SK-N-SH treated with all-trans-retinoic acid at 6 μM for 48 hours (cell line): Measurements from ENCODE around the gene ARHGAP1.

Experiments used
- ATAC-seq: fragments of 200-7000 bp; cut with Tn5 transposase; 3 replicates; pipeline ENCODE4 v1.9.1; 2020; ENCODE audit warnings: mild to moderate bottlenecking, moderate library complexity
- ARNTL ChIP-seq: fragments of 450-650 bp; formaldehyde crosslinking; IDR thresholded peaks from 2 replicates; pipeline ENCODE4 v1.5.0; 2020; ENCODE audit warnings: low read depth, mild to moderate bottlenecking, moderate library complexity, borderline replicate concordance
- BACH2 ChIP-seq: fragments of 250-450 bp; sonication (Bioruptor Pico); IDR thresholded peaks from 2 replicates; pipeline ENCODE4 v1.9.0; 2021; ENCODE audit warnings: mild to moderate bottlenecking, borderline replicate concordance
- CSDC2 ChIP-seq: fragments of 250-450 bp; sonication (Bioruptor Pico); IDR thresholded peaks from 2 replicates; pipeline ENCODE4 v1.5.0; 2020; ENCODE audit warnings: mild to moderate bottlenecking, moderate library complexity
- ESRRG ChIP-seq: fragments of 250-450 bp; sonication (Bioruptor Pico); IDR thresholded peaks from 2 replicates; pipeline ENCODE4 v1.6.1; 2021; ENCODE audit warnings: mild to moderate bottlenecking
- GLIS3 ChIP-seq: fragments of 250-450 bp; sonication (Bioruptor Pico); IDR thresholded peaks from 2 replicates; pipeline ENCODE4 v1.5.0; 2020; ENCODE audit warnings: mild to moderate bottlenecking, moderate library complexity
- OSR1 ChIP-seq: fragments of 250-450 bp; sonication (Bioruptor Pico); IDR thresholded peaks from 2 replicates; pipeline ENCODE4 v1.8.0; 2022; ENCODE audit warnings: moderate library complexity, mild to moderate bottlenecking, inconsistent platforms
- PATZ1 ChIP-seq: fragments of 250-450 bp; sonication (Bioruptor Pico); IDR thresholded peaks from 2 replicates; pipeline ENCODE4 v1.8.0; 2020; ENCODE audit warnings: mild to moderate bottlenecking, moderate library complexity, borderline replicate concordance
- POU6F1 ChIP-seq: fragments of 250-450 bp; sonication (Bioruptor Pico); IDR thresholded peaks from 2 replicates; pipeline ENCODE4 v1.8.0; 2021; ENCODE audit warnings: low read depth, mild to moderate bottlenecking, moderate library complexity, borderline replicate concordance
- PPARA ChIP-seq: fragments of 250-450 bp; sonication (Bioruptor Pico); IDR thresholded peaks from 2 replicates; pipeline ENCODE4 v1.5.0; 2020; ENCODE audit warnings: mild to moderate bottlenecking, borderline replicate concordance
- RARB ChIP-seq: fragments of 250-450 bp; sonication (Bioruptor Pico); IDR thresholded peaks from 2 replicates; pipeline ENCODE4 v1.8.0; 2021; ENCODE audit warnings: mild to moderate bottlenecking, moderate library complexity
- TCF4 ChIP-seq: fragments of 250-450 bp; sonication (Bioruptor Pico); IDR thresholded peaks from 2 replicates; pipeline ENCODE4 v1.8.0; 2021; ENCODE audit warnings: mild to moderate bottlenecking, moderate library complexity, borderline replicate concordance
- TOX ChIP-seq: fragments of 250-450 bp; sonication (Bioruptor Pico); IDR thresholded peaks from 2 replicates; pipeline ENCODE4 v1.8.0; 2021; ENCODE audit warnings: mild to moderate bottlenecking, moderate library complexity, borderline replicate concordance
- TSHZ2 ChIP-seq: fragments of 250-450 bp; sonication (Bioruptor Pico); IDR thresholded peaks from 2 replicates; pipeline ENCODE4 v1.5.0; 2020; ENCODE audit warnings: mild to moderate bottlenecking, moderate library complexity
- ZC3H10 ChIP-seq: fragments of 250-450 bp; sonication (Bioruptor Pico); IDR thresholded peaks from 2 replicates; pipeline ENCODE4 v1.5.1; 2021; ENCODE audit warnings: mild to moderate bottlenecking, moderate library complexity
- ZFP3 ChIP-seq: fragments of 250-450 bp; sonication (Bioruptor Pico); IDR thresholded peaks from 2 replicates; pipeline ENCODE4 v1.5.0; 2020; ENCODE audit warnings: mild to moderate bottlenecking, moderate library complexity
- ZFP30 ChIP-seq: fragments of 450-650 bp; formaldehyde crosslinking; IDR thresholded peaks from 2 replicates; pipeline ENCODE4 v1.5.0; 2022; ENCODE audit warnings: mild to moderate bottlenecking, moderate library complexity
- ZNF565 ChIP-seq: fragments of 450-650 bp; formaldehyde crosslinking; conservative IDR thresholded peaks from 2 replicates; pipeline ENCODE4 v1.5.0; 2020; ENCODE audit warnings: low read depth, mild to moderate bottlenecking, moderate library complexity
- ZNF70 ChIP-seq: fragments of 450-650 bp; formaldehyde crosslinking; IDR thresholded peaks from 2 replicates; pipeline ENCODE4 v1.5.0; 2020; ENCODE audit warnings: mild to moderate bottlenecking, moderate library complexity
- ZNF8 ChIP-seq: fragments of 450-650 bp; formaldehyde crosslinking; IDR thresholded peaks from 2 replicates; pipeline ENCODE4 v1.5.0; 2020; ENCODE audit warnings: mild to moderate bottlenecking, moderate library complexity
- TF ChIP-seq, protein P1 (sequence below): fragments of 250-450 bp; sonication (Bioruptor Pico); IDR thresholded peaks from 2 replicates; pipeline ENCODE4 v1.5.1; 2021; ENCODE audit warnings: mild to moderate bottlenecking, moderate library complexity
- TF ChIP-seq, protein P2 (sequence below): fragments of 250-450 bp; sonication (Bioruptor Pico); IDR thresholded peaks from 2 replicates; pipeline ENCODE4 v1.5.1; 2020; ENCODE audit warnings: low read depth, mild to moderate bottlenecking, moderate library complexity

The ARHGAP1 gene

DNA sequence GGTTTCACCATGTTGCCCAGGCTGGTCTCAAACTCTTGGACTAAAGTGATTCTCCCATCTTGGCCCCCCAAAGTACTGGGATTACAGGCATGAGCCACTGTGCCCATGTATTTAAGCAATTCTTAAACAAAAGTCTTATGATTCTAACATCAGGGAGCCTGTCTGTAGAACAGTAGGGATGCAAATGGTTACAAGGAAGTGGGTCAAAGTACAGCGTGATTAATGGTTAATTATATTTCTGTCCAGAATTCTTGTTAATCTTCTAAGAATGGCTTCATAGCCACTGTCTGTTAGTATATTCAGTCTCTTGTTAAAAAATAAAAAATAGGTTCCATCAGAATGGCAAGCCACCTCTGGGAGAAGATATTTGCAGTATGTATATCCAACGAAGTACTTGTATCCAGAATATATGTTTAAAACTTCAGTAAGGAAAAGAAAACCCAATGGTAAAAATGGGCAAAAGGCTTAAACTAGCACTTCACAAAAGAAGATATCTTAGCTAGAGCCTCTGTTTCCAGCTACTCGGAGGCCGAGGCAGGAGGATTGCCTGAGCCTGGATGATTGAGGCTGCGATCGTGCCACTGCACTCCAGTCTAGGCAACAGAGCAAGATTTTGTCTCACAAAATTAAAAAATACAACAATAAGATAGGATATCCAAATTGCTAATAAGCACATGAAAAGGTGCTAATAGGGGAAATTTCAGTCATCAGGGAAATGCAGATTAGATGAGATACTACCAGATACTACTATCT is 60.2 kb downstream of the ARHGAP1 start:
- ATAC-seq, result no peak
- TF ChIP-seq, protein P1, sequence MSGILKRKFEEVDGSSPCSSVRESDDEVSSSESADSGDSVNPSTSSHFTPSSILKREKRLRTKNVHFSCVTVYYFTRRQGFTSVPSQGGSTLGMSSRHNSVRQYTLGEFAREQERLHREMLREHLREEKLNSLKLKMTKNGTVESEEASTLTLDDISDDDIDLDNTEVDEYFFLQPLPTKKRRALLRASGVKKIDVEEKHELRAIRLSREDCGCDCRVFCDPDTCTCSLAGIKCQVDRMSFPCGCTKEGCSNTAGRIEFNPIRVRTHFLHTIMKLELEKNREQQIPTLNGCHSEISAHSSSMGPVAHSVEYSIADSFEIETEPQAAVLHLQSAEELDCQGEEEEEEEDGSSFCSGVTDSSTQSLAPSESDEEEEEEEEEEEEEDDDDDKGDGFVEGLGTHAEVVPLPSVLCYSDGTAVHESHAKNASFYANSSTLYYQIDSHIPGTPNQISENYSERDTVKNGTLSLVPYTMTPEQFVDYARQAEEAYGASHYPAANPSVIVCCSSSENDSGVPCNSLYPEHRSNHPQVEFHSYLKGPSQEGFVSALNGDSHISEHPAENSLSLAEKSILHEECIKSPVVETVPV, result no peak
- TF ChIP-seq ZNF8 (CRISPR knock-in tag) (no peak), GLIS3 (CRISPR knock-in tag) (no peak), BACH2 (CRISPR knock-in tag) (no peak)

GRCh38 chr11:46639197-46639839 is 61.1 kb downstream of the ARHGAP1 start:
- no peak for ATAC-seq
- TF ChIP-seq ZNF70 (CRISPR knock-in tag) (no peak), ARNTL (CRISPR knock-in tag) (no peak), TCF4 (CRISPR knock-in tag) (no peak), GLIS3 (CRISPR knock-in tag) (no peak), BACH2 (CRISPR knock-in tag) (no peak), ZFP30 (no peak), OSR1 (CRISPR knock-in tag) (no peak)
- TF ChIP-seq, all 23 proteins: peak for 0

DNA sequence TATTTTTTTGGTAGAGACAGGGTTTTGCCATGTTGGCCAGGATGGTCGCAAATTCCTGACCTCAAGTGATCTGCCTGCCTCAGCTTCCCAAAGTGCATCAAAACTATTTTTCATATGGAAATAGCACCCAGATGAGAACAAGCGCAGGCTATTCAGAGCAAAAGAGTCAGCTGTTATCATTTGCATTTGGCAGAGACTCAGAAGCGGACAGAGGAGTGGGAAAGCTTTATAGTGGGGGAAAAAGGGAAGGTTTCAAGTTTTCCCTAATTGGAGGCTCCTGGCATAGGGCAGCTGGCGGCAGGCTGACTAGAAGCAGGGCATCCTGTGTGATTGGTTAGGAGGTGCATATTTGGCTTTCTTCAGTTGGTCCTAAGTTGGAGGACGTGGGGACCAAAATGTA is 62.9 kb downstream of the ARHGAP1 start:
- ATAC-seq, result no peak
- TF ChIP-seq PATZ1 (CRISPR knock-in tag) (no peak), OSR1 (CRISPR knock-in tag) (no peak), POU6F1 (no peak), ARNTL (CRISPR knock-in tag) (no peak), ZNF565 (CRISPR knock-in tag) (no peak), PPARA (CRISPR knock-in tag) (no peak), RARB (CRISPR knock-in tag) (no peak), GLIS3 (CRISPR knock-in tag) (no peak), TSHZ2 (CRISPR knock-in tag) (no peak), ZC3H10 (no peak), CSDC2 (no peak), TOX (CRISPR knock-in tag) (no peak), ZFP3 (CRISPR knock-in tag) (no peak), ZNF8 (CRISPR knock-in tag) (no peak), ZFP30 (no peak), ESRRG (CRISPR knock-in tag) (no peak), TCF4 (CRISPR knock-in tag) (no peak)
- TF ChIP-seq, protein P2, sequence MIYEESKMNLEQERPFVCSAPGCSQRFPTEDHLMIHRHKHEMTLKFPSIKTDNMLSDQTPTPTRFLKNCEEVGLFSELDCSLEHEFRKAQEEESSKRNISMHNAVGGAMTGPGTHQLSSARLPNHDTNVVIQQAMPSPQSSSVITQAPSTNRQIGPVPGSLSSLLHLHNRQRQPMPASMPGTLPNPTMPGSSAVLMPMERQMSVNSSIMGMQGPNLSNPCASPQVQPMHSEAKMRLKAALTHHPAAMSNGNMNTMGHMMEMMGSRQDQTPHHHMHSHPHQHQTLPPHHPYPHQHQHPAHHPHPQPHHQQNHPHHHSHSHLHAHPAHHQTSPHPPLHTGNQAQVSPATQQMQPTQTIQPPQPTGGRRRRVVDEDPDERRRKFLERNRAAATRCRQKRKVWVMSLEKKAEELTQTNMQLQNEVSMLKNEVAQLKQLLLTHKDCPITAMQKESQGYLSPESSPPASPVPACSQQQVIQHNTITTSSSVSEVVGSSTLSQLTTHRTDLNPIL (CRISPR knock-in tag), result no peak
- TF ChIP-seq, all 23 proteins: peak for 0
